GM12872 (cell line): ENCODE data around the gene UBR3.

Experiments
- CTCF ChIP-seq: IDR thresholded peaks from 3 replicates; pipeline ENCODE4 v1.5.1; 2011; ENCODE audit warnings: low read depth, mild to moderate bottlenecking, low read length, moderate library complexity; ENCODE audit not compliant: insufficient read depth

The UBR3 gene, protein sequence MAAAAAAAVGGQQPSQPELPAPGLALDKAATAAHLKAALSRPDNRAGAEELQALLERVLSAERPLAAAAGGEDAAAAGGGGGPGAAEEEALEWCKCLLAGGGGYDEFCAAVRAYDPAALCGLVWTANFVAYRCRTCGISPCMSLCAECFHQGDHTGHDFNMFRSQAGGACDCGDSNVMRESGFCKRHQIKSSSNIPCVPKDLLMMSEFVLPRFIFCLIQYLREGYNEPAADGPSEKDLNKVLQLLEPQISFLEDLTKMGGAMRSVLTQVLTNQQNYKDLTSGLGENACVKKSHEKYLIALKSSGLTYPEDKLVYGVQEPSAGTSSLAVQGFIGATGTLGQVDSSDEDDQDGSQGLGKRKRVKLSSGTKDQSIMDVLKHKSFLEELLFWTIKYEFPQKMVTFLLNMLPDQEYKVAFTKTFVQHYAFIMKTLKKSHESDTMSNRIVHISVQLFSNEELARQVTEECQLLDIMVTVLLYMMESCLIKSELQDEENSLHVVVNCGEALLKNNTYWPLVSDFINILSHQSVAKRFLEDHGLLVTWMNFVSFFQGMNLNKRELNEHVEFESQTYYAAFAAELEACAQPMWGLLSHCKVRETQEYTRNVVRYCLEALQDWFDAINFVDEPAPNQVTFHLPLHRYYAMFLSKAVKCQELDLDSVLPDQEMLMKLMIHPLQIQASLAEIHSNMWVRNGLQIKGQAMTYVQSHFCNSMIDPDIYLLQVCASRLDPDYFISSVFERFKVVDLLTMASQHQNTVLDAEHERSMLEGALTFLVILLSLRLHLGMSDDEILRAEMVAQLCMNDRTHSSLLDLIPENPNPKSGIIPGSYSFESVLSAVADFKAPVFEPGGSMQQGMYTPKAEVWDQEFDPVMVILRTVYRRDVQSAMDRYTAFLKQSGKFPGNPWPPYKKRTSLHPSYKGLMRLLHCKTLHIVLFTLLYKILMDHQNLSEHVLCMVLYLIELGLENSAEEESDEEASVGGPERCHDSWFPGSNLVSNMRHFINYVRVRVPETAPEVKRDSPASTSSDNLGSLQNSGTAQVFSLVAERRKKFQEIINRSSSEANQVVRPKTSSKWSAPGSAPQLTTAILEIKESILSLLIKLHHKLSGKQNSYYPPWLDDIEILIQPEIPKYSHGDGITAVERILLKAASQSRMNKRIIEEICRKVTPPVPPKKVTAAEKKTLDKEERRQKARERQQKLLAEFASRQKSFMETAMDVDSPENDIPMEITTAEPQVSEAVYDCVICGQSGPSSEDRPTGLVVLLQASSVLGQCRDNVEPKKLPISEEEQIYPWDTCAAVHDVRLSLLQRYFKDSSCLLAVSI (N-terminal part only)

GRCh38 chr2:169827272-169828140 lies at the start of gene UBR3:
Gene UBR3, plus strand, starts transcription at chr2:169827454. Its CDS starts 54 bp downstream, at chr2:169827508.
- no peak for TF ChIP-seq CTCF

GRCh38 chr2:169778446-169778845 lies 48.8 kb upstream of the UBR3 start:
- TF ChIP-seq CTCF = no peak

- no peak for TF ChIP-seq CTCF
Observed at GRCh38 chr2:169781249-169782013, 45.8 kb upstream of the UBR3 start.

DNA sequence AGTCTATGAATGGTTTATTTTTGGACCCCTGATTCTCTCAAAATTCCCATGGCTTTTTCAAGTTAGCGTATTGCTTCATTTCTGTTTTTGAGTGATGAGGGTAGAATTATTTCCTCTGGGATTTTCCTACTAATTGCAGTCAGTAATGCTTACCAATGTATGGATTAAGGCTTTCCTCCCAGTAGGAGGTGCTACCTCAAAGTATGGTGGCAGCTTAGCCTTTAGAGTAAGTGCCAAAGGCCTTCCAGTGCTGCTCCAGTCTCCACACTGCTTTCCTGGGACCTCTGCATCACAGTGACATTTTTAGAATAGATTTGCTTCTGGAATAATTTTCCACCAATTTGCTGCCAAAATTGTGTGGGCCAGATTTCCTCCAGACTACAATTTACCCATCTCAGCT lies 44.7 kb upstream of the UBR3 start:
- no peak for TF ChIP-seq CTCF

GRCh38 chr2:169790581-169790980 lies 36.7 kb upstream of the UBR3 start:
- no peak for TF ChIP-seq CTCF

GRCh38 chr2:169795181-169795580 lies 32.1 kb upstream of the UBR3 start:
- no peak for TF ChIP-seq CTCF
